Heart left ventricle (tissue), 13 donors: Measurements from ENCODE around the gene CCDC87.

Experiments used
- CTCF ChIP-seq, 12 donors: fragments of 200-600 bp; sonication (generic) in 4 of 12; IDR thresholded peaks; one replicate each; pipeline versions ENCODE4 v1.5.0 to v1.8.0; 2018 to 2022; ENCODE audit warnings: antibody characterized with exemption in 12 of 12, mild to moderate bottlenecking in 5 of 12
- POLR2A ChIP-seq, 2 donors: fragments of 450-650 bp; IDR thresholded peaks; one replicate each; pipeline ENCODE4 v1.6.1; 2017; ENCODE audit warnings: antibody characterized with exemption in 2 of 2, mild to moderate bottlenecking in 2 of 2, moderate library complexity in 2 of 2
- donor health status: ischemic (EF 13 %, LVEDD 7.1; RV severe dilation, severe dysfunction).
- donor health status: DM: no; HTN: yes; CAD: no.
- donor health status: DM: no; HTN: no; CAD: no.
- donor health status: ischemic (EF 25% LVEDD 6.9; RV normal size, moderate dysfunction).
- donor health status: ischemic (EF 25% LVEDD 5.7; RV mildly dilated, moderate dysfunction).
- donor health status: ischemic (EF 35%, LVEDD 5.7; RV mildly dilated, moderate dysfunction).
- donor health status: nonischemic (EF 11% LVEDD 7.7; RV severe dilation, severe dysfunction).
- donor health status: DM: yes; HTN: yes; CAD: no.
- donor health status: PGD.
- donor health status: ischemic (EF 29% LVEDD 5.4; RV normal size, mild dysfunction).
- donor health status: nonischemic (EF 23%, LVEDD 6.1; RV moderate dilation, normal function).

- TF ChIP-seq POLR2A (IDR thresholded peaks at IDR 0.05) (no peak), CTCF (IDR thresholded peaks at IDR 0.05) (no peak)
Observed at GRCh38 chr11:66607126-66607834, 14.4 kb upstream of the CCDC87 start.
